ENCODE measurements around the gene CAST.

DNA sequence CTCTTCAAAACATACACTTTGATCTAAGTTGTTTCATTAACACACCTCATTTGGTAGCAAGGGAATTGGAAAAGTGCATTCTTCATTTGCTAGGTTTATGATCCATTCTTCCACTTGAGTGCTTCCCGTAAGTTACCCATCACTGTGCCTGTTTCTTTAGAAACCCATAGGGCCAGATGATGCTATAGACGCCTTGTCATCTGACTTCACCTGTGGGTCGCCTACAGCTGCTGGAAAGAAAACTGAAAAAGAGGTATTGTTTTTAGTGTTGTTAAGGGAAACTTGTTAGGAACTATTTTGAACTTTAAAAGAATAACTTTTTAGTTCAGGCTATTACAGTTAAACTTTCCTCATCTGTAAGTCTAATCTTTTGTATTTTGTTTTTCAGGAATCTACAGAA is 78.9 kb downstream of the CAST start:
- no peak for TF ChIP-seq EP300 (IDR thresholded peaks at IDR 0.05)
- TF ChIP-seq, protein P1, sequence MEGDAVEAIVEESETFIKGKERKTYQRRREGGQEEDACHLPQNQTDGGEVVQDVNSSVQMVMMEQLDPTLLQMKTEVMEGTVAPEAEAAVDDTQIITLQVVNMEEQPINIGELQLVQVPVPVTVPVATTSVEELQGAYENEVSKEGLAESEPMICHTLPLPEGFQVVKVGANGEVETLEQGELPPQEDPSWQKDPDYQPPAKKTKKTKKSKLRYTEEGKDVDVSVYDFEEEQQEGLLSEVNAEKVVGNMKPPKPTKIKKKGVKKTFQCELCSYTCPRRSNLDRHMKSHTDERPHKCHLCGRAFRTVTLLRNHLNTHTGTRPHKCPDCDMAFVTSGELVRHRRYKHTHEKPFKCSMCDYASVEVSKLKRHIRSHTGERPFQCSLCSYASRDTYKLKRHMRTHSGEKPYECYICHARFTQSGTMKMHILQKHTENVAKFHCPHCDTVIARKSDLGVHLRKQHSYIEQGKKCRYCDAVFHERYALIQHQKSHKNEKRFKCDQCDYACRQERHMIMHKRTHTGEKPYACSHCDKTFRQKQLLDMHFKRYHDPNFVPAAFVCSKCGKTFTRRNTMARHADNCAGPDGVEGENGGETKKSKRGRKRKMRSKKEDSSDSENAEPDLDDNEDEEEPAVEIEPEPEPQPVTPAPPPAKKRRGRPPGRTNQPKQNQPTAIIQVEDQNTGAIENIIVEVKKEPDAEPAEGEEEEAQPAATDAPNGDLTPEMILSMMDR (IDR thresholded peaks at IDR 0.05) = no peak
- TF ChIP-seq POLR2A (IDR thresholded peaks at IDR 0.05) = no peak

Measured in stomach (tissue), 4 donors.